ENCODE data around the gene LAMA3. TPM values are rescaled to one million over a fixed set of nuclear protein-coding genes. Genes with fewer than 3 reads are reported as not detected.

Gene LAMA3
- total RNA-seq, 1 donor from 2014 or later: 106 TPM

- H3K9me3 ChIP-seq: no peaks in the 10 kb centered on the region
- H3K4me1 ChIP-seq: no peaks in the 10 kb centered on the region
- no peak overlapping the region for H3K27ac ChIP-seq
- TF ChIP-seq CTCF (IDR thresholded peaks at IDR 0.05) (no peak), POLR2A (IDR thresholded peaks at IDR 0.05) (no peak), POLR2AphosphoS5 (IDR thresholded peaks at IDR 0.05; ENCODE audit: insufficient read depth in 1 of 2, low read depth in 1 of 2) (no peak)
- no peaks in the 10 kb centered on the region for H3K27me3 ChIP-seq
- H3K4me3 ChIP-seq: no peak overlapping the region
- intact Hi-C loops (cut with DNase I): no loop called here
- H3K36me3 ChIP-seq: peaks cover 0 to 30% of the 10 kb centered on the region in 2 donors
- DNase-seq (ENCODE audit: extremely low spot score in 2 of 2): no peak
Observed at GRCh38 chr18:23922939-23923338, 233.7 kb downstream of the LAMA3 start.

- H3K4me3 ChIP-seq: no peak overlapping the region
- no peak for DNase-seq (ENCODE audit: extremely low spot score in 2 of 2)
- intact Hi-C loops (cut with DNase I): no loop called here
- H3K27ac ChIP-seq: no peak overlapping the region
- H3K36me3 ChIP-seq: peaks cover 0 to 44% of the 10 kb centered on the region in 2 donors
- H3K4me1 ChIP-seq: no peaks in the 10 kb centered on the region
- no peaks in the 10 kb centered on the region for H3K9me3 ChIP-seq
- TF ChIP-seq POLR2A (IDR thresholded peaks at IDR 0.05): no peak
- TF ChIP-seq CTCF (IDR thresholded peaks at IDR 0.05): no peak
- TF ChIP-seq POLR2AphosphoS5 (IDR thresholded peaks at IDR 0.05; ENCODE audit: insufficient read depth in 1 of 2, low read depth in 1 of 2): no peak
- H3K27me3 ChIP-seq: no peaks in the 10 kb centered on the region
Observed at GRCh38 chr18:23924813-23925212, 235.6 kb downstream of the LAMA3 start.

GRCh38 chr18:23926571-23926970, 237.3 kb downstream of the LAMA3 start:
- no peak overlapping the region for H3K27ac ChIP-seq
- H3K9me3 ChIP-seq: no peaks in the 10 kb centered on the region
- H3K4me3 ChIP-seq: no peak overlapping the region
- TF ChIP-seq POLR2A (IDR thresholded peaks at IDR 0.05) (no peak), CTCF (IDR thresholded peaks at IDR 0.05) (no peak), POLR2AphosphoS5 (IDR thresholded peaks at IDR 0.05; ENCODE audit: insufficient read depth in 1 of 2, low read depth in 1 of 2) (no peak)
- no peaks in the 10 kb centered on the region for H3K27me3 ChIP-seq
- H3K36me3 ChIP-seq: peaks cover 0 to 50% of the 10 kb centered on the region in 2 donors
- intact Hi-C loops (cut with DNase I): no loop called here
- DNase-seq (ENCODE audit: extremely low spot score in 2 of 2): no peak
- H3K4me1 ChIP-seq: no peaks in the 10 kb centered on the region

- H3K27ac ChIP-seq: no peak overlapping the region
- intact Hi-C loops (cut with DNase I): no loop called here
- H3K27me3 ChIP-seq: no peaks in the 10 kb centered on the region
- TF ChIP-seq POLR2A (IDR thresholded peaks at IDR 0.05): no peak
- no peak for TF ChIP-seq POLR2AphosphoS5 (IDR thresholded peaks at IDR 0.05; ENCODE audit: insufficient read depth in 1 of 2, low read depth in 1 of 2)
- no peak for TF ChIP-seq CTCF (IDR thresholded peaks at IDR 0.05)
- peaks cover 0 to 49% of the 10 kb centered on the region in 2 donors for H3K36me3 ChIP-seq
- no peak overlapping the region for H3K4me3 ChIP-seq
- DNase-seq (ENCODE audit: extremely low spot score in 2 of 2): no peak
- no peaks in the 10 kb centered on the region for H3K4me1 ChIP-seq
- H3K9me3 ChIP-seq: no peaks in the 10 kb centered on the region
Observed at GRCh38 chr18:23927821-23928746, 238.8 kb downstream of the LAMA3 start.

GRCh38 chr18:23929362-23929930, 240.2 kb downstream of the LAMA3 start:
- no peaks in the 10 kb centered on the region for H3K4me1 ChIP-seq
- no peak for TF ChIP-seq CTCF (IDR thresholded peaks at IDR 0.05)
- TF ChIP-seq POLR2AphosphoS5 (IDR thresholded peaks at IDR 0.05; ENCODE audit: insufficient read depth in 1 of 2, low read depth in 1 of 2): no peak
- no peak for TF ChIP-seq POLR2A (IDR thresholded peaks at IDR 0.05)
- no peaks in the 10 kb centered on the region for H3K27me3 ChIP-seq
- no peak overlapping the region for H3K27ac ChIP-seq
- no peak overlapping the region for H3K4me3 ChIP-seq
- intact Hi-C loops (cut with DNase I): no loop called here
- H3K9me3 ChIP-seq: no peaks in the 10 kb centered on the region
- peaks cover 0 to 57% of the 10 kb centered on the region in 2 donors for H3K36me3 ChIP-seq
- no peak for DNase-seq (ENCODE audit: extremely low spot score in 2 of 2)
